Measurements from ENCODE around the gene SND1.

DNA sequence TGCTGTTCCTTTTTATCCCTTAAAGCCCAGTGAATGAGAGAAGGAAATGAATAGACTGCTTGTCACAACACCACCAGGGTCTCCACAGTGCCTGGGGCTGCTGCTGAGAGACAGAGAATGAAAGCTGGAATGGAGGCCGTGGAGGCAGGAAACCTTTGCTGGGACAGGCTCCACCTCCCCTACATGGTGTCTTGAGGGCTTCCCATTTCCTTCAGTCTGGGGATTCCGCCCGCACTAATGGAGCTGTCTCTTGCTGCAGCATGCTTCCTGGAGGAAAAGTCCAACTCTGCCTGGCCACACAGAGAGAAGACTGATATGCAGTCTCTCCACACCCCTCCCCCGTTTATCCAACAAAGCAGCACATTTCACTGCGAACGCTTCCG, 324.7 kb downstream of the SND1 start:
- TF ChIP-seq EZH2 (IDR thresholded peaks at IDR 0.05; ENCODE audit: borderline replicate concordance, low read length), result no peak
- TF ChIP-seq, protein P1, sequence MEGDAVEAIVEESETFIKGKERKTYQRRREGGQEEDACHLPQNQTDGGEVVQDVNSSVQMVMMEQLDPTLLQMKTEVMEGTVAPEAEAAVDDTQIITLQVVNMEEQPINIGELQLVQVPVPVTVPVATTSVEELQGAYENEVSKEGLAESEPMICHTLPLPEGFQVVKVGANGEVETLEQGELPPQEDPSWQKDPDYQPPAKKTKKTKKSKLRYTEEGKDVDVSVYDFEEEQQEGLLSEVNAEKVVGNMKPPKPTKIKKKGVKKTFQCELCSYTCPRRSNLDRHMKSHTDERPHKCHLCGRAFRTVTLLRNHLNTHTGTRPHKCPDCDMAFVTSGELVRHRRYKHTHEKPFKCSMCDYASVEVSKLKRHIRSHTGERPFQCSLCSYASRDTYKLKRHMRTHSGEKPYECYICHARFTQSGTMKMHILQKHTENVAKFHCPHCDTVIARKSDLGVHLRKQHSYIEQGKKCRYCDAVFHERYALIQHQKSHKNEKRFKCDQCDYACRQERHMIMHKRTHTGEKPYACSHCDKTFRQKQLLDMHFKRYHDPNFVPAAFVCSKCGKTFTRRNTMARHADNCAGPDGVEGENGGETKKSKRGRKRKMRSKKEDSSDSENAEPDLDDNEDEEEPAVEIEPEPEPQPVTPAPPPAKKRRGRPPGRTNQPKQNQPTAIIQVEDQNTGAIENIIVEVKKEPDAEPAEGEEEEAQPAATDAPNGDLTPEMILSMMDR (conservative IDR thresholded peaks at IDR 0.05 in 1 of 2, IDR thresholded peaks at IDR 0.05 in 1 of 2; ENCODE audit: extremely low read depth in 1 of 2, insufficient read depth in 1 of 2, low read depth in 1 of 2, low read length in 2 of 2), result no peak

All from mammary epithelial cell (primary cell).